HepG2 (cell line): ENCODE results near the gene ENTPD2. TPM values are rescaled to one million over a fixed set of nuclear protein-coding genes. Genes with fewer than 3 reads are reported as not detected.

Experiments used
- RXRB ChIP-seq: IDR thresholded peaks from 2 replicates; pipeline ENCODE4 v1.6.1; 2016; ENCODE audit warnings: borderline replicate concordance, missing genetic modification reagents, missing compliant biosample characterization
- YEATS2 ChIP-seq: sonication (generic); formaldehyde crosslinking; IDR thresholded peaks from 2 replicates; pipeline ENCODE4 v1.4.0; 2020; ENCODE audit warnings: missing genetic modification reagents, borderline replicate concordance
- ZNF510 ChIP-seq: sonication (generic); formaldehyde crosslinking; IDR thresholded peaks from 2 replicates; pipeline ENCODE4 v1.4.0; 2020; ENCODE audit warnings: low read depth, mild to moderate bottlenecking, missing genetic modification reagents
- ZNF639 ChIP-seq: conservative IDR thresholded peaks from 2 replicates; pipeline ENCODE4 v1.6.1; 2018; ENCODE audit warnings: missing genetic modification reagents
- ZNF644 ChIP-seq: IDR thresholded peaks from 2 replicates; pipeline ENCODE4 v1.6.1; 2016; ENCODE audit warnings: low read depth
- ZNF879 ChIP-seq: sonication (generic); formaldehyde crosslinking; IDR thresholded peaks from 2 replicates; pipeline ENCODE4 v1.8.1; 2023; ENCODE audit warnings: missing genetic modification reagents
- polyA plus RNA-seq, 8 experiments: library from polyadenylated mRNA; depleted of rRNA in 3 of 8; stranded (reverse) in 7 of 8; unstranded in 1 of 8; fragments of >200 nt; fragmentation: Illumina TruSeq in 4 of 8; extraction: Trizol in 4 of 8; gene quantifications; 2 replicates each; pipeline versions ENCODE4 v1.2.1 to v1.2.3, GENCODE V29; 2011 to 2016; ENCODE audit warnings: low read depth in 4 of 8, missing spikeins in 1 of 8, mixed read lengths in 1 of 8; ENCODE audit not compliant: insufficient read depth in 1 of 8
- total RNA-seq, 5 experiments: library from RNA; depleted of rRNA; stranded (reverse); fragments of >200 nt; fragmentation: Illumina TruSeq; extraction: Trizol; gene quantifications; 2 replicates each; pipeline ENCODE4 v1.2.3, GENCODE V29; 2016; ENCODE audit warnings: low read depth in 1 of 5
- TF ChIP-seq, protein P1 (sequence below): sonication (generic); formaldehyde crosslinking; IDR thresholded peaks from 2 replicates; pipeline ENCODE4 v1.4.0; 2020; ENCODE audit warnings: missing genetic modification reagents, borderline replicate concordance

ENTPD2 gene
- total and polyA plus RNA-seq, 2 of the 13 experiments (the other 11 are each of a cell fraction or from before 2014, with no cell fraction given) = 0.95 to 3.2 TPM

GRCh38 chr9:137039611-137040366 is 14.1 kb downstream of the ENTPD2 start (continued):
- TF ChIP-seq ZNF879 (no peak), ZNF644 (no peak), YEATS2 (CRISPR knock-in tag) (no peak), RXRB (CRISPR knock-in tag) (no peak), ZNF639 (no peak), ZNF510 (CRISPR knock-in tag) (no peak)
- TF ChIP-seq, protein P1, sequence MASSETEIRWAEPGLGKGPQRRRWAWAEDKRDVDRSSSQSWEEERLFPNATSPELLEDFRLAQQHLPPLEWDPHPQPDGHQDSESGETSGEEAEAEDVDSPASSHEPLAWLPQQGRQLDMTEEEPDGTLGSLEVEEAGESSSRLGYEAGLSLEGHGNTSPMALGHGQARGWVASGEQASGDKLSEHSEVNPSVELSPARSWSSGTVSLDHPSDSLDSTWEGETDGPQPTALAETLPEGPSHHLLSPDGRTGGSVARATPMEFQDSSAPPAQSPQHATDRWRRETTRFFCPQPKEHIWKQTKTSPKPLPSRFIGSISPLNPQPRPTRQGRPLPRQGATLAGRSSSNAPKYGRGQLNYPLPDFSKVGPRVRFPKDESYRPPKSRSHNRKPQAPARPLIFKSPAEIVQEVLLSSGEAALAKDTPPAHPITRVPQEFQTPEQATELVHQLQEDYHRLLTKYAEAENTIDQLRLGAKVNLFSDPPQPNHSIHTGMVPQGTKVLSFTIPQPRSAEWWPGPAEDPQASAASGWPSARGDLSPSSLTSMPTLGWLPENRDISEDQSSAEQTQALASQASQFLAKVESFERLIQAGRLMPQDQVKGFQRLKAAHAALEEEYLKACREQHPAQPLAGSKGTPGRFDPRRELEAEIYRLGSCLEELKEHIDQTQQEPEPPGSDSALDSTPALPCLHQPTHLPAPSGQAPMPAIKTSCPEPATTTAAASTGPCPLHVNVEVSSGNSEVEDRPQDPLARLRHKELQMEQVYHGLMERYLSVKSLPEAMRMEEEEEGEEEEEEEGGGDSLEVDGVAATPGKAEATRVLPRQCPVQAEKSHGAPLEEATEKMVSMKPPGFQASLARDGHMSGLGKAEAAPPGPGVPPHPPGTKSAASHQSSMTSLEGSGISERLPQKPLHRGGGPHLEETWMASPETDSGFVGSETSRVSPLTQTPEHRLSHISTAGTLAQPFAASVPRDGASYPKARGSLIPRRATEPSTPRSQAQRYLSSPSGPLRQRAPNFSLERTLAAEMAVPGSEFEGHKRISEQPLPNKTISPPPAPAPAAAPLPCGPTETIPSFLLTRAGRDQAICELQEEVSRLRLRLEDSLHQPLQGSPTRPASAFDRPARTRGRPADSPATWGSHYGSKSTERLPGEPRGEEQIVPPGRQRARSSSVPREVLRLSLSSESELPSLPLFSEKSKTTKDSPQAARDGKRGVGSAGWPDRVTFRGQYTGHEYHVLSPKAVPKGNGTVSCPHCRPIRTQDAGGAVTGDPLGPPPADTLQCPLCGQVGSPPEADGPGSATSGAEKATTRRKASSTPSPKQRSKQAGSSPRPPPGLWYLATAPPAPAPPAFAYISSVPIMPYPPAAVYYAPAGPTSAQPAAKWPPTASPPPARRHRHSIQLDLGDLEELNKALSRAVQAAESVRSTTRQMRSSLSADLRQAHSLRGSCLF (CRISPR knock-in tag) = no peak
